Islet of Langerhans (tissue), 1 donor: Measurements from ENCODE around the gene LAG3.

Experiments used
- FAIRE-seq: peaks from one replicate; lab custom pipeline; 2011; peaks lifted over from hg19 to GRCh38; lab: Jason Lieb, UNC

LAG3 gene

DNA sequence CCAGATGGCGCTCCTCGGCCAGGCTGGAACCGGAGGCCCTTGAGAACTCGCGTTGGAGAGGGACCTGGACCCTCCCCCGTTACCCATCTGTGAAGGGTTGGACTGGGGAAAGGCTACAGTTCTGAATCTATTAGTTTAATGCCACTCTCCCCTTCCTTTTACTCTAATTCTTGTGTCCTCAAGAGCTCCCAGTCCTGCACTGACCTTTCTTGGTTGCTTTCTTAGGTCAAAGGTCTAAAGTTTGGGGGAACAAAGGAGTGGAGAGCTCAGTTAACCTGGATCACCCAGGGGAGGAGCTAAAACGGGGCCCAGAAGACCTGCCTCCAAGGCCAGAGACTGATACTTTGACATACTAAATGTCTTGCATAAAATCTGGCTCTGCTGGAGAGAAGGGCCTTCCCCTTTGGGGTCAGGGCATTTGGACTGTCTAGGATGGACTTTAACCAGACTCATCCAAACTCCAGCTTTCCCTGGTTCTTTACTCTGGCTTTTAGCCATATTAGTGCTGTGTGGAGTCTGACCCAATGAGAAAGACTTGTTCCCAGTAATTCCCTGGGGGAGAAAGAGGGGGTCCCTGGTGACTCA, 18.5 kb upstream of the LAG3 start:
- no peak for FAIRE-seq

DNA sequence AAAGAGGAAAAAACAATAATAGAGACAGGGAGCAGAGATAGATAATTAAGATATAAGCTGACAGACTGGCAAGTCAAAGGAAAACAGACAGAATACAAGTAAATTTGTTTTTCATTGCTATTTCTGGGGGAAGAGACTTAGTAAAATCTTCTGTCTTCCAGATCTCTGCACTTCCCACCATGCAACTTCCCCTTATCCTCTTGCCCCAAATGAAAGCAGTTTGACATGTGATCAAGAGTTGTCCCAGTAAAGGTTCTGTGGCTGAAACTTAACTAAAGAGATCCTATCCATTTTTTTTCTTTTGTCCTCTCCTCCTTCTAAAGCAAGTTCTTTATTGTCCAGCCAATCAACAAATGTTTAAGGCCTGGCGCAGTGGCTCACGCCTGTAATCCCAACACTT, 17.9 kb upstream of the LAG3 start:
- FAIRE-seq = no peak

DNA sequence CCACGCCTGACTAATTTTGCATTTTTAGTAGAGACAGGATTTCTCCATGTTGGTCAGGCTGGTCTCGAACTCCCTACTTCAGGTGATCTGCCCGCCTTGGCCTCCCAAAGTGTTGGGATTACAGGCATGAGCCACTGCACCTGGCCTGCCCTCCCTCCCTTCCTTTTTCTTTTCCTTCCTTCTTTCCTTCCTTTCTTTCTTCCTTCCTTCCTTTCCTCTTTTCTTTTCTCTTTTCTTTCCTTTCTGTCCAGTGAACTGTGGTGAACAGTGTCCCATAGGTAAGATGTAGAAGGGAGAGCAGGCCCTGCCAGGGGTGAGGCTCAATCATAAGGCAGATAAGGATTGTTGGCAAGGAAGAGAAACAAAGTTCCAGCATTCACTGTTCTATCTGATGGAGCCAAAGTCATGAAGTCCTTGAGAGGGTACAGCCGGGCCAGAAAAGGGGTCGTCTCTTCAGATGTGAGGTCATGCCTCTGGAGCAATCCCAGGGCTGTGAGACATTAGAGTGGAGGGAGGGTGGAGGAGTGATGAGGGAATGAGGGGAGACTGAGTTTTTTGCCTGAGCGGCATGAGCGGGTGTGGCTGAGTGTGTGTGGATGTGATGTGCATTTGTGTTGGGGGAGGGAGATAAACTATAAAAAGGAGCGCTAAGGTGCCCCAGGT, 15.2 kb upstream of the LAG3 start:
- FAIRE-seq = no peak

DNA sequence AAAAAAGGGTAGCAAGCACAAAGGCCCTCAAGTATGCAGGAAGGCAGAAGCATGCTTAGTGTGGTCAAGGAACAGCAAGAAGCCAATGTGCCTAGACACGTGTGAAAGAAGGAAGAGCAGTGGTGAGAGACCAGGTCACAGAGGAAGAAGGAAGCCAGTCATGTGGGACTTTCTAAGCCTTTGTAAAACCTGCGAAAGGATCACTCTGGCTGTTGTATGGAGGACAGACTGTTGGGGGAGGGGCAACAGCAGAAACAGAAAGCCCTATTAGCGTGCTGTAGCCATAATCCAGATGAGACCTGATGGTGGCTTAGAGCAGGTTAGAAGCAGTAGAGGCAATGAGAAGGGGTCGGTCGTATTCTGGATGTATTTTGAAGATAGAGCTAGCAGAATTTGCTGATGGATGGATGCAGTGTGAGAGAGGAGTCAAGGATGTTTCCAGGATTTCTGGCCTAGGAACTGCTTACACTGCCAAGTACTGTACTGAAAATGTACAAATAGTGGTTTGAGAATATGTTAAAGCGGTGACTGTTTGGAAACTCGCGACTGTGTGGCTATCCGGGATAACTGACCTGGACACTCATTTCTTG, 13.7 kb upstream of the LAG3 start:
- no peak for FAIRE-seq

DNA sequence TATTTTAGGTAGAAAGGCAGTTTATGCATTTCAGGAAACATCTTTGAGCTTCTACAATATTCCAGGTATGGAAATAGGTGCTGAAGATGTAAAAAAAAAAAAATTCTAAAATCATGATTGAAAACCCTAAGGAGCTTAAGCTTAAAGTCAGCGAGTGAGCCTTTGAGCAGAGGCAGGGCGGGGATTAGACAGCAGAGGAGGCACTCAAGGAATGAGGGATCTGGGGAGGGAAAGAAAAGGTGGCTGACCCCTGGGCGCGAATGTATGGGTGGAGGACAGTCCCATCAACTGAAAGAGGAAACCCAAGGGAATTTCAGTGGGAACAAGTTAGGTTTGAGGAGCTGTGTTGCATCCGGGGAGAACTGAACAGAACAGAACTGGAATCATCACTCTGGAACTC, 12.6 kb upstream of the LAG3 start:
- FAIRE-seq = no peak

DNA sequence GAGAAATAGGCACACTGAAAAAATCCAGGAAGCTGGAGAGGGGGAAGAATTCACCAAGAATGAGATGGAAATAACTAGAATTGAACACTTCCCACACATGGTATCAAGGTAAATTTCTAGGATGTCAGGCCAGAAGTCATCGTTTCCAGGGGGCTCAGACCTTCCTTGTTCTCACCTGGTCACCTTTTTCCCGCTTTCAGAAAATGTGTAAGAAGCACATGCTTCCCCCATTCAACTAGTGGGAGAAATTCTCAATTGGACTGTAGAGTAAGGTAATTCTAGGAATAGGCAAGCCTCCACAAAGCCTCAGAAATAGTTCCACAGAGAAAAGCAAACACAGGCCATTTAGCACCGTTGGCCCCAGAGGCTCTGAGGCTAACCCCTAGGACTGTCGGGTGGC, 8.9 kb upstream of the LAG3 start:
- FAIRE-seq = no peak

DNA sequence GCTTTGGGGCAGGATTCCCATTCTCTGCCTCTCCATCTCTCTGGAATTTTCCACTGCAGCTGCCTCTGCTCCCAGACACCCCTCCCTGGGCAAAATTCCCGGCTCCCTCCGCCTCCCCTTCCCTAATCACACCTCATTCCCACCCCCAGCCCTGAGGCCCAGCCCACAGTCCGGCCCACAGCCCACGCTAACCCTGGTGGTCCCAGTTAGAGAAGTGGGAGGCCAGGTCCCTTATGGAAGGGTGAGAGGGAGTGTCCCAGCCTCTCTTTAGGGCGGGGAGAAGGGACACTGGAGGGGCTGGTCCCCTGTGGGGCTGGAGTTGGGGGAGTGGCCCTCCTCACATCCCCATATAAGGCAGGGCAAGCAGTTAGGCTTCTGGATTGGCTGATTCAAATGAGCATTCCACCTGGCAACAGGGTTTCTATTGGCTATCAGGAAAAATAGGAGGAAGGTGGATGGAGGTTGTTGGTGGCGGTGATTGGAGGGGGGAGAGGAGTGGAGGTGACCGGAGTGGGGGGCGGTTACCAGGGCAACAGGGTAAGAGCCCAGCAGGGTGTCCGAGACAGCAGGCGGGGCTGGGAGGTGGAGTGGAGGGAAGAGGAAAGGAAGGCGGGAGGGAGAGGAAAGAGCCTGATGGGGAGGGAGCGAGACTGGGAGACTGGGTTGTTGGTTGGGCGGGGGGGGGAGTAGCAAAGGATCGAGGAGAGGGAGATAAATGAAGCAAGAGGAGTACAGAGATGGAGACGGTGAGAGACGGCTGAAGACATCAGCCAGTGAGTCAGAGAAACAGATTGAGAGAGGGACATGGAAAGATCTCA, 8.1 kb upstream of the LAG3 start:
- peak; percentile 97 for FAIRE-seq

DNA sequence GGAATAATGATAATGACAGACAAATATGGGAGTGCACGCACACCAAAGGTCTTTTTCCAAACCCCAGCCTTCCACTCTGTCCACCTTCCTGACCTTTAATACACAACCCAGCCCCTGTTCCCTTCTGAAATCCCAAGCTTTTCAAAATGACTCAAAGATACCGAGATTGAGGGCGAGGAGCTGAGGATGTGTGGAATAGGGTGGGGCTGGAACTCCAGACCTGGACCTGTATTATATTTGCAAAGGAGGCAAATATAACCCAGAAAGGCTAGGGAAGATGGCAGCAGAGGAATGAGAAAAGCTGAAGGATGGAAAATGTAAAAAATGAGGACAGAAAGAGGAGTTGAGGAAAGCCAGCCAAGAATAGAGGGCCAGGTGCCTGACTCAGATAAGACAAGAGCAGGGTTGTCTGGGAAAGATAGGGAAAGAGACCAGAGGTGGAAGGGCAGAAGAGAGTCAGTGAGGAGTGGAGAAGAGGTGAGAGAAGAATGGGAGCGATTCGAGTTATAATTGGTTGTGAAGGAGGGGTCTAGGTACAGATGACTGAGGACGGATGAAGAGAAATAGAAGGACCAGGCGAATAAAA, 7.2 kb upstream of the LAG3 start:
- FAIRE-seq = no peak

DNA sequence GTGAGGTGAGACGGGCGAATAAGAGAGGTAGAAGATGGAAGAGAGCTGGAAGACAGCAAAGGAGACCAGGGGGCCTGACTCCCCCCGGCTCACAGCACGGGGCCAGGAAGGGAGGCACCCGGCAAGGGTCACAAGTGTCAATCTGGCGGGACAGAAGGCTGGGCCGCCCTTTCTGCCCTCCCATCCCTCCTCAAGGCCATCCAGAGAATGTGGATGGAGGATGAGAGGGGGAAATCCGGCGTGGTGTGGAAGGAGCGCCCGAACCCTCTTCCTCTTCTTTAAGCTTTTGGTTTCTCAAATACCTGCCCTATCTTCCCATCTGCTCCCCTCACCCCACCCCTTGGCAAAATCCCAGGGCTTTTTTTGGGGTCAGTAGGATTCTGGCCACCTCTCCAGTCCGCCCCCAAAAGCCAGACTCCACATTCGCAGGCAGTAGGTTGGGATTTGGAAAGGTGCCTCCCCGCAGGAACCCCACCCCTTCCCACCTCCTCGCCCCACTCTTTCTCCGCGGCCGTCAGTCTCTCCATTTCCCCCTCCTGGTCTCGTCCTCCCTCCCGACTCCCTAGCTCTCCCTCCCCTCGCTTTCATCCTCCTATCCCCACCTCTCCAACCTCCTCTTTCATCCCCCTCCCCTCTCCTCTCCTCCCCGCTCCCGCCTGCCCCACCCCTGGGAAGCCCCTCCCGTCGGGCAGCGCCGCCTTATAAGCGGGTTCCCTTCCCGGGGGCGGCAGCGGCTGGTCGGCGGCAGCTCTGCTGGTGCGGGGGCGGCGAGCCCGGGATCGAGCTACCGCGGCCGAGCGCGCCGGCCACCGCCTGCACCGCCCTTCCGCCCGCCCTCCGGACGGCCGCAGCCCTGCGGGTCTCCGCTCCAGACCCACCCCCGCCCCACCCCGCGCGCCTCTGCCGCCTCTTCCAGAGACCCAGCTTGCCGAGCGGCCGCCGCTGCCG, 6.4 kb upstream of the LAG3 start, which contains the start of gene PTMS:
Gene PTMS, plus strand, starts transcription at position 730 of the 948 bp plus-strand sequence. CDS start 343 bp downstream, outside the sequence.
- FAIRE-seq = no peak

DNA sequence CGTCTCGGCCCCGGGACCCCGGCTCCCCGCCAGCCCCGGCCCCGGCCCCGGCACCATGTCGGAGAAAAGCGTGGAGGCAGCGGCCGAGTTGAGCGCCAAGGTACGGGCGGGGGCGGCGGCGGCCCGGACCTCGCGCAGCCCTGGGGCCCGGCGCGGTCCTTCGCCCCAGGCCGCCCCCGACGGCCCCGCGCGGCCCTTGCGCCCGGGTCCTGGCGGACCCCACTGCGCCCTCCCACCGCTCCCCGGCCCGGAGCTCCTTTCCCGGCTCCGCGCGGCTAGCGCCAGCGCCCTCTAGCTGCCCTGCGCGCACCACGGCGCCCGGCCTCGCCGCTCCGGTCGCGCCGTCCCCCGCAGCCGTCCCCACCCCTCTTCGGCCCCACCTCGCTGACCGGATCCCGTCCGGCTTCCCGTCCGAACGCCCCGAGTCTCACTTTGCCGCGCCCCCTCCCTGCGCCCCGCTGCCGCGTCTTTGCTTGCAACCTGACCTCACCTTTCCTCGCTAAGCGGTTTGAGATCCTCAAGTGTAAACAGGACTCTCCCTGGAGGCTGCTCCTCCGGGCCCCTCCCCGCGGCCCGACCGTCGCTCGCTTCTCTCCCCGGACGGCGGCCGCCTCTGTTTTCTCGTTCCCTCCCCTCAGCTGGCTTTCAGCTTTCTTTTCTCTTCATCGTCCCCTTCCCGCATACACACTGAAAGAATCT, 5.5 kb upstream of the LAG3 start:
- no peak for FAIRE-seq

DNA sequence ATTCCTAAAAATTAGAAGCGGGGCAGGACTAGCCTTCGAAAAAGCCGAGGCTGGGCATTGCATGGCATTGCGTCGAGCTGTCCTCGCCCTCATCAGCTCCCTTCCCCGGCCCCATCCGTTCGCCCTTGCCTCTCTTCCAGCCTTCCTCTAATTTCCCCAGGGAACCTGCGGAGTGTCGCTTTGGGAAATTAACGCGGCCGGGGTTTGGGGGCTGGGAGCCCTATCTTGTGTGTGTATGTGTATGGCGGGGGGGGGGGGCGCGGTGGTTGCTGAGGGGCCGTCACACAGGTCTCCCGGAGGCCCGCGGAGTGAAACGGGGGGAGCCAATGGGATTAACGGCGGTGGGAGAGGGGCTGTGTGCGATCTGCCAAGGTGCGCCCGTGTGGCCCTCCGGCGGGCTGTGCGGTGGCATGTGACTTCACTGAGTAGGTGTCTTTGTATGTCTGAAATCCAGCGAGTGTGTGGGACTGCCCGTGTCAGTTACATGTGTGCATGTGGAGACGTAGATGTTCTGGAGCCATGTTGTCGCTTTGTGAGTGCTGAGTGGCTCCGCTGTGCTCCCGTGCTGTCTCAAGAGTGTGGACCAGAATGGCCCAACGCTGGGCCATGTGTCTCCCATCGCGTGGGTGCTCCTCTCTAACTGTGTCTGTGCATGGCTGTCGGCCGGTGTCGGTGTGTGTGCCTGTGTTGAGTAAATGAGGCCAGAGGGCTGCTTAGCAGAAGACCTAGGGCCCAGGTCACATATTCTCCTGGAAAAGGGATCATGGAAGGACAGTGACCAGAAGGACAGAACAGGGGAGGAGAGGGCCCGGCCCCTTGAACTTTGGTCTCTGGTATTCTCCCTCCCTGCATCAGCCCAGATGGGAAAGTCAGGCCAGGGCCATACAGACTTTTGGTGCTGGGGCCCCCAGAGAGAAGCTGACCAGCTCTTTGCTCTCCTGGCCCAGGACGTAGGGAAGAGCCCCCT, 4.7 kb upstream of the LAG3 start:
- no peak for FAIRE-seq

DNA sequence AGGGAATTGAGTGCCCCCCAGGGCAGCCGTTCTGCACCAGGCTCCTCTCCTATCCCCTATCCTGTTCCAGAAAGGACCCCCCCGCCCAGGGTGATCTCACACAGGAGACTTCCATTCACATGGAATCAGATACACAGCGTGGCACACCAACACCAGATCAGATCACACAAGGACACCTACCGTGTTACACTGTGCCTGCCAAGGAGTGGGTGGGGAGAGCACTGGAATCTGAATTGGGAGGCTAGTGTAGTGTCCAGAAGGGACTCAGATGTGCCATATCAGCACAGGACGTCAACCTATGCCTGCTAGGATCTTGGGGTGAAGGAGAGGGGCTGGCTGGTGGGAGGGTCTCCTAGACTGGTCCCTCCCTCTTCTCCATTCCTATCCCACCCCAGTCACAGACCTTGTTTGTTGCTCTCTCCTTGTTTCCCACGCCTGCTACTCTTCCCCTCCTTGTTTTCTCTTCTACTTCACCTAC, 3.8 kb upstream of the LAG3 start:
- no peak for FAIRE-seq

DNA sequence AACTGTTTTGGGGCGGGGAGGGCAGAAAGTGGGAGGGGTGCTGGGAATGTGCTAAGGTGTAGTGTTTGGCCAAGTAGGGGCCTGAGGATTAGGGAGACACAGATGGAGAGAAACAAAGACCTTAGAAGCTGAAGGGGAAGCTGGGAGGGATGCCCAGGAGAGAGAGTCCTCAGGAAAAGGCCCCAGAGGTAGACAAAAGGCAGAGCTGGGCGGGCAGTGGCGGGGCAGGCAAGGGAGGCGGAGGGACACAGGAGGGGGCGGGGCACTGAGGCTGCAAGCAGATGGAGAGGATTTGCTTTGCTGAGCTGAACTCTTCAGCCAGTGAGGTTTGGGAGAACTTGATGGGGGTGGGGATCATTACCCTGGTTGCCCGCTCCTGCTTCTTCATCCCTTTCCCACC, 3.3 kb upstream of the LAG3 start:
- no peak for FAIRE-seq

DNA sequence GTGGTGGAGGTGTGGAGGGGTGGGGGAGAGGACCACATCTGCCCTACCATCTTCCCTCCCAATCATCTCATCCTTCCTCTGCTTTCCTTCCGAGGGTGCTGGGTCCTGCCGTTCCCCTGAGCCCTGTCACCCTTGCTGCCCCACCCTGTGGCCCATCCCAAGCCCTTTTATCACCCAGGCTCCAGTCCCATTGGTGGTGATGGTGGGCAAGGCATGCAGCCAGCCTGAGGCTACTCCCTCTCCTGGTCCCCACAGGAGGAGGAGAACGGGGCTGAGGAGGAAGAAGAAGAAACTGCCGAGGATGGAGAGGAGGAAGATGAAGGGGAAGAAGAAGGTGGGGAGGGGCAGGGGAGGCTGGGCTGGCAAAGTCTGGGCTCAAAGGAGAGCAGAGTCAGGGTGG, 2.7 kb upstream of the LAG3 start:
- FAIRE-seq = no peak

DNA sequence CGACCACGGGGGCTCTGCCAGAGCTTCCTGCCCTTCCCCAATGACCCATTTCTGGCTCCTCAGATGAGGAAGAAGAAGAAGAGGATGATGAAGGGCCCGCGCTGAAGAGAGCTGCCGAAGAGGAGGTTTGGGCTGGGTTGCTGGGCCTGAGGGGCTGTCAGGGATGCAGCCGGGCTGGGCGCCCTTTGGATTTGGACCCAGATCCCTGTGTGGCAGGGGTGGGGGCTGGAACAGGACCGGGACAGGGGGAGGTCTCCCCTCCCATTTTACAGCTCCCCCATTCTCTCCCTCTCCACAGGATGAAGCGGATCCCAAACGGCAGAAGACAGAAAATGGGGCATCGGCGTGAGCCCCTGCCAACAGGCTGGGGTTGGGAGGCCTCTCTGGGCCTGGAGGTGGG, 2.2 kb upstream of the LAG3 start:
- no peak for FAIRE-seq

DNA sequence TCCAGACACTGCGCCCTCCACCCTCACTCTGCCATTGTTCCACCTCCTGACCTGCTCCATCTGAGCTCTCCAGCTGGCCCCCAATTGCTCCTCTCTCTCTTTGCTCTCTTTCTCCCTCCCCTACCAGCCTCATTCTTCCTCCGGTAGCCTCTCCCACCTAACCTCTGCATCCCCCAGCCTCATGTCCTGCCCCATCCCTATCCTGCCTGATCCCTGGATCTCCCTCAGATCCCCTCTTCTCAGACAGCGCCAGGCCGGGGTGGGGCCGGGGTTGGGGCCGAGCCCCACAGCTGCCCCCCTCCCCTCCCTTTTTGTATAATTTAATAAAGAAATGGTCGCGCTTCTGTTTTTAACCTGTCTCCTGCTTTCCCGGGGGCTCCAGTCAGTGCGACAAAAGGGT, 1.7 kb upstream of the LAG3 start:
- FAIRE-seq = no peak

DNA sequence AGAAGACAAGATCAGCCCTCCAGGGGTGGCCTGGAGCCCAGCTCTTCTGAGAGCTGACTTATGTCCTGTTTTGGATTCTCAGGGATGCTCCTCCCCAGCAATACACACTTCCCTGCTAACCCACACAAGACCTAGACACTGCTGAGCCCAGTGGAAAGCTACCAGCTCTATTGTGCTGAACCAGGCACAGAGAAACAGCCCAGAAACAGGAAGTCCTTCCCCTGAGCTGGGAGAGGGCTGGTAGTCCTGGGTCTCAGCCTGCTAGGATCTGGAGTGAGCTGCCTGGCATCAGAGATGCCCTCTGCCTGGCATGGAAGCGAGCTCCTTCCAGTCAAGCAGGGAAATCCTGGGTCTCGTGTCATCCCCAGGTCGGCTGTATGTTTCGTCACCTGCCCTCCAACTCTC, 1.2 kb upstream of the LAG3 start:
- no peak for FAIRE-seq

DNA sequence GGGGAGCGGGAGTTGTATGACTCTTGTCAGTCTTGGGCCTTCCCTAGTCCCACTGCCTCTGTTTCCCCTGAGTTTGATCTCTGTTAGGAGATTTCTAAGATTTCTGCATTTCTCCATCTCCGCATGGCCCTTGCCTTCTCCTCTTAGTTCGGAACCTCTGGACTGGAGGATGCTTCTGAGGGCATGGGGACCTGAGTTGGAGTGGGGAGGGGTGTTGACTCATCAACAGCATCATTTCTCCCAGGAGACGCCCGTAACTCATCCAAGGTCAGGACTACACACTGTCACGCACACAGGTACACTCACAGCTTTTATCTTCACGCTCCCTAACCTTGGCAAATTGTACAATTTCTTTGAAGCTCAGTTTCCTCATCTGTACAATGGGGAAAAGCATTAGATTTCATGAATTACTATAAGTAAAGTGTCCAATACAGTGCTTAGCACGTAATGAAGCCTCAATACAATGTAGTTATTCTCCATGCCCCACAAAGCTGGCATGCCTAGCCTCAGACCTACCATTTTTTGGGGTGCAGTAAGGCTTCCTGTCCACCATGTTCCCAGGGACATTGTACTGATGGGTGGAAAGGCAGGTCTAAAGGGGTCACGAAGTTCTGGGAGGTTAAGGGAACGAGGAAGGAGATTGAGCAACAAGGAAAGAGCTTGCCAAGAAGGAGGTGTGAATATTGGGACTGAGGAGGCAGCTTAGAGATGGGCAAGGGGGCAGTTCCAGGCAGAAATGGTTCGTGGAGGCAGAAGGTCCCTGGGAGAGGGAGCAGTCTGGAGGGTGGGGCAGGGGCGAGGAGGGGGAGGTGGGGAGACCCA, 600 bp upstream of the LAG3 start:
- FAIRE-seq = no peak
